ENCODE results near the gene C16orf90. TPM values are rescaled to one million over a fixed set of nuclear protein-coding genes. Genes with fewer than 3 reads are reported as not detected.
"Not testable (repeated sequence)": the region's sequence is repeated elsewhere in the genome, so short reads cannot be mapped to it uniquely, and the experiment has no call there.

Gene C16orf90
- total RNA-seq, 1 donor from 2014 or later: not detected

DNA sequence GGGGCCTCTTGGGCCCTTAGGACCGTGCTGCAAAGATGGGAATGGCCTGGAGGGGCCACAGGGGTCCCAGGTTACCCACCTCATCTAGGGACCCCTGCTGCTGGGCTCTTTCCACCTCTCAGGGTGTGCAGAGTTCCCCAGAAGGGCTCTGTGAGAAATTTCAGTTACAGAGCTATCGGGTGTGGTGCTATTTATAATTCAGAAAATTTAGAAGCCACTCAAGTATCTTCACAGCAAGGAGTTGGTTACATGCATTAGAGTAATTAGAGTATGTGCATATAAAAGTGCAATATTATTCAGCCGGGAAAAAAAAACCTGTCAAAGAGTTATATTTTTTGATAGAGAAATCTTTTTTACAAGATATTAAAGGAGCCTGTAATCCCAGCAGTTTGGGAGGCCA, 18.9 kb downstream of the C16orf90 start:
- Mint-ChIP-seq H3K4me1 (ENCODE audit: low read depth) (peaks cover 23% of the 10 kb centered on the region), H3K36me3 (ENCODE audit: low read depth) (peaks cover 11% of the 10 kb centered on the region), H3K9me3 (no peaks in the 10 kb centered on the region), H3K27ac (no peak overlapping the region), H3K4me3 (no peak overlapping the region), H3K27me3 (ENCODE audit: insufficient read depth) (no peaks in the 10 kb centered on the region)
- no peak for DNase-seq (ENCODE audit: low spot score)
- intact Hi-C loops (cut with micrococcal nuclease): no loop called here

DNA sequence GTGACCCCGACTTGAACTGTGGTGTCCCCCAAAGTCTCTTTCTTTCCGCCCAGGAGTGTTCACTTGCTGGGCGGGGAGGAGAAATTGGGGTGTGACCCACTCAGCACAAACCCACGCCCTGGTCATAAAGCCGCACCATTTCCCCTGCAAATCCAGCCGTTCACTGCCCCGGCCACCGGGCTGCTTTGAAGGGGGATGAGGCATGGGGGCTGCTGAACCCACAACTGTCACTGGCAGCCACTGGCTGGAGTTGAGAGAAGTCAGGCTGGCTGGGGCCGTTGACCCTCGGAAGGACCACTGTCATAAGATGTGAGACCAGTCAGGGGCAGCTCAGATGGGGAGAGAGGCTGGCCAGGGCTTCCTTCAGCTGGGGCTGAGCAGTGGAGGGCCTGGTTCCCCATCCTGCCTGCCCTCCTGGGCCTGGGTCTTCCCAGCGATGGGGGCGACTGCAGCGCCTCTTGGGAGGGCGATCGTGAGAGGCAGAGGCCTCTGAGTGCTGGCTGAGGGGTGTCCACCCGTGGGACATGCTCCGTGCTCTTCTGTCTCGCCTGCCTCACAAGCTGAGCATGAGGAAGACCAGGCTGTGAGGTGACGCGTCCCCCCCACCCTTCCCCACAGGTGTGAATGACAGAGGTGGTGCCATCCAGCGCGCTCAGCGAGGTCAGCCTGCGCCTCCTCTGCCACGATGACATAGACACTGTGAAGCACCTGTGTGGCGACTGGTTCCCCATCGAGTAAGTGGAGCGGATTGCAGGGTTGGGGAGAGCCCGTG, 19.5 kb downstream of the C16orf90 start:
- Mint-ChIP-seq H3K4me3 (no peak overlapping the region), H3K27ac (no peak overlapping the region), H3K36me3 (ENCODE audit: low read depth) (peaks cover 11% of the 10 kb centered on the region), H3K9me3 (no peaks in the 10 kb centered on the region), H3K27me3 (ENCODE audit: insufficient read depth) (no peaks in the 10 kb centered on the region), H3K4me1 (ENCODE audit: low read depth) (peaks cover 23% of the 10 kb centered on the region)
- DNase-seq (ENCODE audit: low spot score): no peak
- intact Hi-C loops (cut with micrococcal nuclease): no loop called here

DNA sequence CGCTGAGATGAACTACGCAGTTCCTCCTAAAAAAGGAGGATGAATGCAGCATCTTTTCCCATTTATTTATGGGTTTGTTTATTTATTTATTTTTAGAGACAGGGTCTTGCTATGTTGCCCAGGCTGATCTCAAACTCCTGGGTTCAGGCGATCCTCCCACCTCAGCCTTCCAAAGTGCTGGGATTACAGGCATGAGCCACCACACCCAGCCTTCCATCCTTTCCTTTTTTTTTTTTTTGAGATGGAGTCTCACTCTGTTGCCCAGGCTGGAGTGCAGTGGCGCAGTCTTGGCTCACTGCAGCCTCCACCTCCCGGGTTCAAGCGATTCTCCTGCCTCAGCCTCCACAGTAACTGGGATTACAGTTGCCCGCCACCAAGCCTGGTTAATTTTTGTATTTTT, 20.4 kb downstream of the C16orf90 start:
- DNase-seq (ENCODE audit: low spot score); intact Hi-C loops (cut with micrococcal nuclease); H3K27me3 Mint-ChIP-seq (ENCODE audit: insufficient read depth); H3K27ac Mint-ChIP-seq; H3K4me3 Mint-ChIP-seq; H3K9me3 Mint-ChIP-seq: not testable (repeated sequence)
- H3K36me3 Mint-ChIP-seq (ENCODE audit: low read depth): peaks cover 11% of the 10 kb centered on the region
- peaks cover 23% of the 10 kb centered on the region for H3K4me1 Mint-ChIP-seq (ENCODE audit: low read depth)

DNA sequence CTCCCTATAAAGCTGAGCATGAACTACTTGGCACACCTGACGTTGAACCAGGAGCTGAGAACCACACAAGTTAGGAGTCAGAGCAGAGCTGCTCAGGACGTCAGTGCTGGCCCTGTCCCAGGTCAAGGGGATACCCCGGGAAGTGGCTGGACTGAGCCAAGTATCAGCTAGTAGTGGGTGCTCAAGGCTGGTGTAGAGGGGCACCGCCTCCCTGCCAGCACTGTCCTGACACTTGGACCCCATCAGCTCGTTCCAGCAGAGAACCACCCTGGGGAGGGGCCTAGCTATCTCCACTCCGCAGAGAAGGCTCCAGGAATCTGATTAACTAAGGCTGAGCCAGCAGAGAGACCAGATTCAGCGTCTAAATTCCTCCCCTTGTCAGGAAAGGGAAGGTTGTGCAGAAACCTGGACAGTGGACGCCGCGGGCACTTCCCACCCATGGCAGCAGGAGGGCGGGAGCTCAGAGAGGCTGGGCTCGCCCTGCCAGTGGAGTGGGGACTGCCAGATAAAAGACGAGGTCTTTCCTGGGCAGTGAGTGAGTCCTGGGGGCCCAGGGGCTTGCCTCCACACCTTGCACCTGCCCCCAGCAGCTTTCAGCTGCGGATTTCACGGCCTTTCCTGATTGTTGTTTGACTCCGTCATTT, 21.0 kb downstream of the C16orf90 start:
- H3K27ac Mint-ChIP-seq: no peak overlapping the region
- H3K27me3 Mint-ChIP-seq (ENCODE audit: insufficient read depth): no peaks in the 10 kb centered on the region
- peaks cover 17% of the 10 kb centered on the region for H3K4me1 Mint-ChIP-seq (ENCODE audit: low read depth)
- intact Hi-C loops (cut with micrococcal nuclease): no loop called here
- peaks cover 11% of the 10 kb centered on the region for H3K36me3 Mint-ChIP-seq (ENCODE audit: low read depth)
- no peak overlapping the region for H3K4me3 Mint-ChIP-seq
- no peak for DNase-seq (ENCODE audit: low spot score)
- H3K9me3 Mint-ChIP-seq: no peaks in the 10 kb centered on the region

DNA sequence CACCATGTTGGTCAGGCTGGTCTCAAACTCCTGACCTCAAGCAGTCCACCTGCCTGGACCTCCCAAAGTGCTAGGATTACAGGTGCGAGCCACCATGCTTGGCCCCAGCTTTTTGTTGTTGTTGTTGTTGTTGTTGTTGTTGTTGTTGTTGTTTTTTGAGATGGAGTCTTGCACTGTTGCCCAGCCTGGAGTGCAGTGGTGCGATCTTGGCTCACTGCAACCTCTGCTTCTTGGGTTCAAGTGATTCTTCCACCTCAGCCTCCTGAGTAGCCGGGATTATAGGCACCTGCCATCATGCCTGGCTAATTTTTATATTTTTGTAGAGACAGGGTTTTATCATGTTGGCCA, 21.7 kb downstream of the C16orf90 start:
- H3K36me3 Mint-ChIP-seq (ENCODE audit: low read depth): peaks cover 11% of the 10 kb centered on the region
- H3K9me3 Mint-ChIP-seq; DNase-seq (ENCODE audit: low spot score); H3K27ac Mint-ChIP-seq; intact Hi-C loops (cut with micrococcal nuclease); H3K4me3 Mint-ChIP-seq; H3K27me3 Mint-ChIP-seq (ENCODE audit: insufficient read depth): not testable (repeated sequence)
- H3K4me1 Mint-ChIP-seq (ENCODE audit: low read depth): peaks cover 12% of the 10 kb centered on the region

DNA sequence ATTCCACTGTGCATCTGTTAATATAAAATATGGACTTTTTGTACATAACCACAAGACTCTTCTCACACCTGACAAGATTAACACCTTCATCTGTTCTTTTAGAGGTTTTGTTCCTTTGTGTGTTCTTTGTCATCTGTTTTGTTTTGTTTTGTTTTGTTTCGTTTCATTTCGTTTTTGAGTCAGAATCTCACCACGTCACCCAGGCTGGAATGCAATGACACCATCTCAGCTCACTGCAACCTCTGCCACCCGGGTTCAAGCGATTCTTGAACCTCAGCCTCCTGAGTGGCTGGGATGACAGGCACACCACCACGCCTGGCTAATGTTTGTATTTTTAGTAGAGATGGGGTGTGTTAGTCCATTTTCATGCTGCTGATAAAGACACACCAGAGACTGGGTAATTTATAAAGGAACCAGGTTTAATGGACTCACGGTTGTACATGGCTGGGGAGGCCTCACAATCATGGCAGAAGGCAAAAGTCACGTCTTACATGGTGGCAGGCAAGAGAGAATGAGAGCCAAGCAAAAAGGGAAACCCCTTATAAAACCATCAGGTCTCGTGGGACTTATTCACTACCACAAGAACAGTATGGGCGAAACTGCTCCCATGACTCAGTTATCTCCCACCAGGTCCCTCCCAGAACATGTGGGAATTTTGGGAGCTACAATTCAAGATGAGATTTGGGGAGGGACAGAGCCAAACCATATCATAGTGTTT, 22.3 kb downstream of the C16orf90 start:
- no peaks in the 10 kb centered on the region for H3K27me3 Mint-ChIP-seq (ENCODE audit: insufficient read depth)
- no peak overlapping the region for H3K4me3 Mint-ChIP-seq
- peaks cover 11% of the 10 kb centered on the region for H3K36me3 Mint-ChIP-seq (ENCODE audit: low read depth)
- H3K9me3 Mint-ChIP-seq: no peaks in the 10 kb centered on the region
- H3K27ac Mint-ChIP-seq: peak overlapping the region; percentile 75
- intact Hi-C loops (cut with micrococcal nuclease): no loop called here
- DNase-seq (ENCODE audit: low spot score): no peak
- peaks cover 14% of the 10 kb centered on the region for H3K4me1 Mint-ChIP-seq (ENCODE audit: low read depth)

DNA sequence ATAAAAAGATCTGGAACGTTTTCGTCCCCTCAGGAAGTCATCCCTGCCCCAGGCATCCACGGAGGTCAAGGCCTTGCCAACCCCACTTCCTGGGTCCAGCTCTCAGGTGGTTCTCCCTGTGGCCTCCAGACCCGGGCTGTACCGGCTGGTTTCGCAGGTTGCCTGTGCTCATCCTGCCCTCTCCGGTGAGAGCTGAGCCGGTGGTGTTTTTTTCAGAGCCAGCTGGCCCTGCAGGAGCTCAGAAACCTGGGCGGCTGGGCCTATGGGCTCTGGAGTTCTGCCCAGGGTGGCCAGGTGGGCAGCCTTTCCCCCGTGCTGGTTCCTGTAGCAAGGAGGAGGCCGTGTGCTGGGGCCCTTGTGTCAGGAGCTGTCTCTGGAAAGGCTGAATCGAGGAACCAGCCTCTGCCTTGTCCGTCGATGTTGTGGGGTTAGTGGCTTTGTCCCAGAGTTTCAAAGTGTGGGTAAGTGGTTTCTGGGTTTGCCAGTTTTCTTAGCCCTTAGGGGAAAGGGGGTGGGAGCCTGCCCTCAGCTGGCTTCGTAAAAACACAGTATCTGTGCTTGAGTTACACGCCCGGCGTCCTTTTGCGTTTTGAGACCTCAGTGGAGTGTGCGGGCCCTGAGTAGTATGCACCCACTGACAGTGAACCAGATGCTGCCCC, 23.6 kb downstream of the C16orf90 start:
- Mint-ChIP-seq H3K27ac (no peak overlapping the region), H3K4me3 (no peak overlapping the region), H3K4me1 (ENCODE audit: low read depth) (peaks cover 20% of the 10 kb centered on the region), H3K9me3 (no peaks in the 10 kb centered on the region), H3K27me3 (ENCODE audit: insufficient read depth) (no peaks in the 10 kb centered on the region), H3K36me3 (ENCODE audit: low read depth) (peaks cover 5% of the 10 kb centered on the region)
- intact Hi-C loops (cut with micrococcal nuclease): no loop called here
- no peak for DNase-seq (ENCODE audit: low spot score)

DNA sequence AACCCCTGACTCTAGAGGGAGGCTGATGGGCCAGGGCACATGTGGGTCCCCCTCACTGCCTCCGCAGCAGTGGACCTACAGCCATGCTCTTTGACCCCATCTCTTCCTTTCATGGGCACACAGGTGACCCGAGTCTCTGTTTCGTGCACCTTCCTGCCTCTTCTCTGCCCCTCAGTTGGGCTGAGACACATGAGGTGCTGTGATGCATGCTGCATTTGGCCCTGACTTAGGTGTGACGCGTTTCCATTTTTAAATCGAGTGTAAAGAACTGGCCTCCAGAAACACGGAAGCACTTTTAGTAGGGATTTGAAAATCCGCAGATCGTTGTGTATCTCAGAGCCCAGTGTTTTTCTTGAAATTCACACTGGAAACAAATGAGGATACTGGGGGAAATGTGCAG, 24.6 kb downstream of the C16orf90 start:
- DNase-seq (ENCODE audit: low spot score): no peak
- H3K36me3 Mint-ChIP-seq (ENCODE audit: low read depth): peaks cover 5% of the 10 kb centered on the region
- H3K9me3 Mint-ChIP-seq: no peaks in the 10 kb centered on the region
- H3K4me3 Mint-ChIP-seq: no peak overlapping the region
- no peaks in the 10 kb centered on the region for H3K27me3 Mint-ChIP-seq (ENCODE audit: insufficient read depth)
- intact Hi-C loops (cut with micrococcal nuclease): no loop called here
- no peak overlapping the region for H3K27ac Mint-ChIP-seq
- H3K4me1 Mint-ChIP-seq (ENCODE audit: low read depth): peaks cover 20% of the 10 kb centered on the region

DNA sequence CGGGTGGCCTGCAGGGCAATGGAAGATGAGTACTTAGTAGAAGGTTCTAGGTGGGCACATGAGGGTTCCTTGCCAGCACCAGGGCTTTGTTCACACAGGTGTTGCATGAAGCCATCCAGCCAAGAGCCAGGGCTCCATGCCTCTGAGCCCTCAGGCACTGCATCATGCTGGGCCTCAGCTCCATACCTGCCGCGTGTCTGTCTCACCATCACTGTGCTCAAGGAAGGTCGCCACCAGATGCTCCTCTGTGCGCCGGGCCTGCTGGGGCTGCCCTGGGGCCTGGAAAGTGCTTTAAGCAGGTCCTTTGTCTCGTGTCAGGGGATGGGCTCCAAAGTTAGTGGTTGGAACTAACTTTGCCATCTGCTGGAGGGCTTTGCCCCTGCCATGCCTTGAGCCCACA, 25.6 kb downstream of the C16orf90 start:
- H3K27me3 Mint-ChIP-seq (ENCODE audit: insufficient read depth): no peaks in the 10 kb centered on the region
- intact Hi-C loops (cut with micrococcal nuclease): no loop called here
- H3K36me3 Mint-ChIP-seq (ENCODE audit: low read depth): peaks cover 7% of the 10 kb centered on the region
- no peak for DNase-seq (ENCODE audit: low spot score)
- no peak overlapping the region for H3K4me3 Mint-ChIP-seq
- H3K4me1 Mint-ChIP-seq (ENCODE audit: low read depth): peaks cover 20% of the 10 kb centered on the region
- no peaks in the 10 kb centered on the region for H3K9me3 Mint-ChIP-seq
- no peak overlapping the region for H3K27ac Mint-ChIP-seq

DNA sequence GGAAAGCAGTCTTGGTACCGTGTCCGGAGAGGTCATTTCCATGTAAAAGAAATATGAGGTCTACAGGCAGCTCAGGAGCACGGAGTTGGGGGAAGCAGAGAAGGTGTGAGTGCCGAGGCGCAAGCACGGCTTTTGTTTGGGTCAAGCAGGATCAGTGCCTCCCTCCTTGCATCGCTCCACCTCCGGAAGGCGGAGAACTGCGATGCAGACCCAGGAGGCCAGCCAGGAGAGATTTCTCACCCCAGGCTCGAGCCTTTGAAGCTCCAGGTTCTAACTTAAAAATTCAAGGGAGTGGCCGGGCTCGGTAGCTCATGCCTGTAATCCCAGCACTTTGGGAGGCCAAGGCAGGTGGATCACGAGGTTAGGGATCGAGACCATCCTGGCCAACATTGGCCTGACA, 26.8 kb downstream of the C16orf90 start:
- no peaks in the 10 kb centered on the region for H3K9me3 Mint-ChIP-seq
- intact Hi-C loops (cut with micrococcal nuclease): no loop called here
- peaks cover 25% of the 10 kb centered on the region for H3K4me1 Mint-ChIP-seq (ENCODE audit: low read depth)
- H3K36me3 Mint-ChIP-seq (ENCODE audit: low read depth): peaks cover 7% of the 10 kb centered on the region
- H3K4me3 Mint-ChIP-seq: no peak overlapping the region
- DNase-seq (ENCODE audit: low spot score): no peak
- H3K27me3 Mint-ChIP-seq (ENCODE audit: insufficient read depth): no peaks in the 10 kb centered on the region
- H3K27ac Mint-ChIP-seq: no peak overlapping the region

DNA sequence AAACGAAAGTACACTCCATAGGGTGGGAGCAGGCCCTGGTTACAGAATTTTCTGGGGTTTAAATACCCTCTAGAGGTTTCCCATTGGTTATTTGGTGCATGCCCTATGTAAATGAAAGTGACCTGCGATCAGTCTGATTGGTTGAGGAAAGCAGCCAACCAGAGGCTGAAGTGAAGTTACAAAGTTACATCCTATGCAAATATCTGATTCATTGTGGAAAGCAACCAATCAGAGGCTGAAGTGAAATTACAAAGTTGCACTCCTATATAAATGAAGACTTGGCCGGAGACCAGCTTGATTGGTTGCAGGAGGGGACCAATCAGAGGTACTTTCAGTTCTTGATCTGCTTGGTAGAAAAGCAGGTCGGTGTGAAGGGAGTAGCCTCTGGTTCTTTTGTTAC, 27.4 kb downstream of the C16orf90 start:
- H3K4me1 Mint-ChIP-seq (ENCODE audit: low read depth): peaks cover 19% of the 10 kb centered on the region
- no peak overlapping the region for H3K27ac Mint-ChIP-seq
- H3K36me3 Mint-ChIP-seq (ENCODE audit: low read depth): peaks cover 6% of the 10 kb centered on the region
- H3K27me3 Mint-ChIP-seq (ENCODE audit: insufficient read depth): no peaks in the 10 kb centered on the region
- no peak for DNase-seq (ENCODE audit: low spot score)
- H3K4me3 Mint-ChIP-seq: no peak overlapping the region
- intact Hi-C loops (cut with micrococcal nuclease): no loop called here
- no peaks in the 10 kb centered on the region for H3K9me3 Mint-ChIP-seq

DNA sequence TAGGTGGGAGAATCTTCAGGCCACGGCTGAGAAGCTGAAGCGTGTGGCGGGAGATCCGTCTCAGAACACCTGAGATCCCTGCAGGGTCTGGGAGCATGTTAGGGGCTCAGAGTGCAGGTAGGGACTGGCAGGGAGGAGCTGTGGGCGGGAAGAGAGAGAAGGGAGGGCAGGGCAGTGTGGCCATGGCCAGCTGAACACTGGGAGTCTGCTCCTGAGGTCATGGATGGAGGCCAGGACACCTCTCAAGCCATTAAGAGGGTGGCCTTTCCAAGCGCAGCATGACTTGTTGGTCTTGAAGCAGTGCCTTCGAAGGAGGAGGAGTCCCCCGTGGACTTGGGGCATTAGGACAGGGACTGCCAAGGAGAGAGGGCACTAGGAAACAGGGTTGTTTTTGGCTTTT, 28.1 kb downstream of the C16orf90 start:
- H3K27ac Mint-ChIP-seq: no peak overlapping the region
- no peaks in the 10 kb centered on the region for H3K27me3 Mint-ChIP-seq (ENCODE audit: insufficient read depth)
- peaks cover 19% of the 10 kb centered on the region for H3K4me1 Mint-ChIP-seq (ENCODE audit: low read depth)
- no peaks in the 10 kb centered on the region for H3K9me3 Mint-ChIP-seq
- intact Hi-C loops (cut with micrococcal nuclease): no loop called here
- no peak for DNase-seq (ENCODE audit: low spot score)
- no peak overlapping the region for H3K4me3 Mint-ChIP-seq
- H3K36me3 Mint-ChIP-seq (ENCODE audit: low read depth): peaks cover 3% of the 10 kb centered on the region

Data from activated T-helper 1 cell treated with anti-CD3 and anti-CD28 coated beads, Interleukin-12 subunit alpha, Interleukin-12 subunit beta, Interleukin-2, Interleukin-4 antibody, amounts not matched to agents 30 ng/mL and 10 ng/mL and 1 ng/mL, durations not matched to agents 14 hours and 24 hours and 36 hours (primary cell).